Bronchial epithelial cell (primary cell): ENCODE data around the gene TOB1. TPM values are rescaled to one million over a fixed set of nuclear protein-coding genes. Genes with fewer than 3 reads are reported as not detected.

Source experiments
- DNase-seq: peaks from one replicate; pipeline ENCODE4 v3.0.0-alpha.2; 2010; ENCODE audit warnings: low read depth
- FAIRE-seq: peaks from 2 replicates; lab custom pipeline; 2011; peaks lifted over from hg19 to GRCh38; lab: Jason Lieb, UNC
- H3K27me3 ChIP-seq: 2 replicates; pipeline ENCODE4 v1.5.1; 2011; ENCODE audit warnings: low read length; ENCODE audit not compliant: control insufficient read depth, insufficient read depth
- H3K36me3 ChIP-seq: 2 replicates; pipeline ENCODE4 v1.5.1; 2011; ENCODE audit warnings: low read length; ENCODE audit not compliant: control insufficient read depth, insufficient read depth
- H3K4me3 ChIP-seq: 2 replicates; pipeline ENCODE4 v1.5.1; 2011; ENCODE audit warnings: mild to moderate bottlenecking, low read depth, low read length, control low read depth
- total RNA-seq: library from RNA; depleted of rRNA; stranded (reverse); fragments of >200 nt; gene quantifications from 2 replicates; pipeline ENCODE4 v1.2.1, GENCODE V29; 2014
- TF ChIP-seq, protein P1 (sequence below): IDR thresholded peaks from 2 replicates; pipeline ENCODE4 v1.5.1; 2011; ENCODE audit warnings: mild to moderate bottlenecking, moderate library complexity, low read length, control low read depth, inconsistent platforms; ENCODE audit not compliant: insufficient read depth, severe bottlenecking

The TOB1 gene
- total RNA-seq, 1 donor from 2014 or later: 11.6 TPM

DNA sequence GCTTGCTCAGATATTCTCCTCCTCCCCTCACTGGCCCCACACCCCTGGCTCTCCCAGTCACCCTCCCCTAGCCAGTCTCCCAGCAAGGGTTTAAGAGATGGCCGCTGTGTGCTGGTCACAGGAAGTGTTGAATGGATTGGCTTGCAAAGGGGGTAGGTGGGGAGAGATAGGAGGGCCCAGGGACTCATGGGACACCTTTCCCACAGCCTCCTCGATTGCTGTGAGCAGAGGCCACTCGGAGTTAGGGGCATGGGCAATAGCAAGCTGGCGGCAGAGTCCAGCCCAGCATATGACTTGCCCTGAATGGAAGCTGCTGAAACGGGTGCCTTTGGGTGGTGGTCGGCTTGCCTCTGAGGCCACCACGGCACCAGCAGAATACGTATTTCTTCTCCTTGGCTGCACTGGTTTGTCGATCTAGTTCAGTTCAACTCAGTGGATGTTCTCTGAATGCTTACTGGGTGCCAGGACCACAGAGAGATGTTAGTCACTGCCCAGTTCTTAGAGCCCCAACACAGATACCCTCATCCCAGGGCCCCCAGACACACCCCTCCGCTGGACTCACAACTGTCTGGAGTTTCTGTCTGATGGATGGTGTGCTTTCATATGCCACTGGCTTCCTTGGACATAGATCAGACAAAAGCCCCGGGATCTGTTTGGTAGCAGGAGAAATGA is 24.7 kb downstream of the TOB1 start:
- no peaks in the 10 kb centered on the region for H3K27me3 ChIP-seq
- H3K4me3 ChIP-seq: no peak overlapping the region
- DNase-seq: no peak
- TF ChIP-seq, protein P1, sequence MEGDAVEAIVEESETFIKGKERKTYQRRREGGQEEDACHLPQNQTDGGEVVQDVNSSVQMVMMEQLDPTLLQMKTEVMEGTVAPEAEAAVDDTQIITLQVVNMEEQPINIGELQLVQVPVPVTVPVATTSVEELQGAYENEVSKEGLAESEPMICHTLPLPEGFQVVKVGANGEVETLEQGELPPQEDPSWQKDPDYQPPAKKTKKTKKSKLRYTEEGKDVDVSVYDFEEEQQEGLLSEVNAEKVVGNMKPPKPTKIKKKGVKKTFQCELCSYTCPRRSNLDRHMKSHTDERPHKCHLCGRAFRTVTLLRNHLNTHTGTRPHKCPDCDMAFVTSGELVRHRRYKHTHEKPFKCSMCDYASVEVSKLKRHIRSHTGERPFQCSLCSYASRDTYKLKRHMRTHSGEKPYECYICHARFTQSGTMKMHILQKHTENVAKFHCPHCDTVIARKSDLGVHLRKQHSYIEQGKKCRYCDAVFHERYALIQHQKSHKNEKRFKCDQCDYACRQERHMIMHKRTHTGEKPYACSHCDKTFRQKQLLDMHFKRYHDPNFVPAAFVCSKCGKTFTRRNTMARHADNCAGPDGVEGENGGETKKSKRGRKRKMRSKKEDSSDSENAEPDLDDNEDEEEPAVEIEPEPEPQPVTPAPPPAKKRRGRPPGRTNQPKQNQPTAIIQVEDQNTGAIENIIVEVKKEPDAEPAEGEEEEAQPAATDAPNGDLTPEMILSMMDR: no peak
- no peaks in the 10 kb centered on the region for H3K36me3 ChIP-seq
- FAIRE-seq: no peak

DNA sequence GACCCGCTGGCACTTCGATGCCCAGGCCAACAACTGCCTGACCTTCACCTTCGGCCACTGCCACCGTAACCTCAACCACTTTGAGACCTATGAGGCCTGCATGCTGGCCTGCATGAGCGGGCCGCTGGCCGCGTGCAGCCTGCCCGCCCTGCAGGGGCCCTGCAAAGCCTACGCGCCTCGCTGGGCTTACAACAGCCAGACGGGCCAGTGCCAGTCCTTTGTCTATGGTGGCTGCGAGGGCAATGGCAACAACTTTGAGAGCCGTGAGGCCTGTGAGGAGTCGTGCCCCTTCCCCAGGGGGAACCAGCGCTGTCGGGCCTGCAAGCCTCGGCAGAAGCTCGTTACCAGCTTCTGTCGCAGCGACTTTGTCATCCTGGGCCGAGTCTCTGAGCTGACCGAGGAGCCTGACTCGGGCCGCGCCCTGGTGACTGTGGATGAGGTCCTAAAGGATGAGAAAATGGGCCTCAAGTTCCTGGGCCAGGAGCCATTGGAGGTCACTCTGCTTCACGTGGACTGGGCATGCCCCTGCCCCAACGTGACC is 25.8 kb downstream of the TOB1 start:
- no peak overlapping the region for H3K4me3 ChIP-seq
- H3K27me3 ChIP-seq: no peaks in the 10 kb centered on the region
- FAIRE-seq (no peak), DNase-seq (no peak)
- no peaks in the 10 kb centered on the region for H3K36me3 ChIP-seq
- TF ChIP-seq, protein P1: no peak

DNA sequence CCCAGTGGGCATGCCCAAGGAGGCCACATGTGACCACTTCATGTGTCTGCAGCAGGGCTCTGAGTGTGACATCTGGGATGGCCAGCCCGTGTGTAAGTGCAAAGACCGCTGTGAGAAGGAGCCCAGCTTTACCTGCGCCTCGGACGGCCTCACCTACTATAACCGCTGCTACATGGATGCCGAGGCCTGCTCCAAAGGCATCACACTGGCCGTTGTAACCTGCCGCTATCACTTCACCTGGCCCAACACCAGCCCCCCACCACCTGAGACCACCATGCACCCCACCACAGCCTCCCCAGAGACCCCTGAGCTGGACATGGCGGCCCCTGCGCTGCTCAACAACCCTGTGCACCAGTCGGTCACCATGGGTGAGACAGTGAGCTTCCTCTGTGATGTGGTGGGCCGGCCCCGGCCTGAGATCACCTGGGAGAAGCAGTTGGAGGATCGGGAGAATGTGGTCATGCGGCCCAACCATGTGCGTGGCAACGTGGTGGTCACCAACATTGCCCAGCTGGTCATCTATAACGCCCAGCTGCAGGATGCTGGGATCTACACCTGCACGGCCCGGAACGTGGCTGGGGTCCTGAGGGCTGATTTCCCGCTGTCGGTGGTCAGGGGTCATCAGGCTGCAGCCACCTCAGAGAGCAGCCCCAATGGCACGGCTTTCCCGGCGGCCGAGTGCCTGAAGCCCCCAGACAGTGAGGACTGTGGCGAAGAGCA is 26.4 kb downstream of the TOB1 start:
- FAIRE-seq (no peak), DNase-seq (no peak)
- no peaks in the 10 kb centered on the region for H3K36me3 ChIP-seq
- TF ChIP-seq, protein P1: no peak
- H3K4me3 ChIP-seq: no peak overlapping the region
- no peaks in the 10 kb centered on the region for H3K27me3 ChIP-seq

DNA sequence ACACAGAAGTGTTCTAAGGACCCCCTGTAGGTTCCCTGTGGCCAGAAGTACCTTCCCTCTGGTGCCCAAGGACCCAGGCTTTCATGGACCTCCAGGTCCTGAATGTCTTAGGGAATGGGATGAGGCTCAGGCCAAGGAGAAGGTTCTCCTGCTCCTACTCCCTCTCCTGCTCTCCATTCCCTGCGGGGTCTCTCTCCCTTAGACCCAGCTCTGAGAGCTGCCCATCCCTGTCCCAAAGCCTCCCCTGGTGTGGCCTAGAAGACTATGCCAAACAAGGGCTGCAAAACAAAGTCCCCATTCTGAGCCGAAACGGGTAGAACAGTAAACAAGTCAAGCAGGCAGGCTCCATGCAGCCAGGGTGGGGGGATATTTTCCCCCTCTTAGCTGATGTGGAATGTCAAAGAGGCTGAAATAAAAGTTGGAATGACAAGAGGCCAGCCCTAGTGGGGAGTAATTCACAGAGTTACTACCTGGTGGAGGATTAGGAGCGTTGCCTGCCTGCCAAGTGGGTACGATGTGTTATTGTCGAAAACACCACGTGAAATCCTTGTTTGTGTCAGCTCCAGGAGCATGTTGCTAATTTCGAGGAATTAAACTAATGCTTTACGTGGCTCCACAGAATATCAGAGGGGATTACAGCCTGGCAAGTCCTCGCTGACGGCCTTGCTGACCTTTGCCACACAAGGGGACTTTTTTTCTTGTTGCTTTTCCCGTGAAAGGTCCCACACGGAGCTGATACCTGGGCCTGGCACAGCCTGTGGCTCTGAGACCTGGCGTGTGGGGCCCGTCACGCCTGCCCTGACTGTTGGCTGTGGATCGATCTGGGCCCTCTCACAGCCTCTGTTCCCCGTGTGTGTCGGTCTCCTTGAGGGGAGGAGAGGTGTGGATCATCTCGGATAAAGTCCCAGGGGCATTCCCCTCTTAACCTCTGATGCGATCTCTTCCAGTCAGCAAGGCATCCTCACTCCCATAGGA is 27.9 kb downstream of the TOB1 start:
- TF ChIP-seq, protein P1: no peak
- H3K4me3 ChIP-seq: no peak overlapping the region
- FAIRE-seq (no peak), DNase-seq (no peak)
- no peaks in the 10 kb centered on the region for H3K36me3 ChIP-seq
- no peaks in the 10 kb centered on the region for H3K27me3 ChIP-seq

DNA sequence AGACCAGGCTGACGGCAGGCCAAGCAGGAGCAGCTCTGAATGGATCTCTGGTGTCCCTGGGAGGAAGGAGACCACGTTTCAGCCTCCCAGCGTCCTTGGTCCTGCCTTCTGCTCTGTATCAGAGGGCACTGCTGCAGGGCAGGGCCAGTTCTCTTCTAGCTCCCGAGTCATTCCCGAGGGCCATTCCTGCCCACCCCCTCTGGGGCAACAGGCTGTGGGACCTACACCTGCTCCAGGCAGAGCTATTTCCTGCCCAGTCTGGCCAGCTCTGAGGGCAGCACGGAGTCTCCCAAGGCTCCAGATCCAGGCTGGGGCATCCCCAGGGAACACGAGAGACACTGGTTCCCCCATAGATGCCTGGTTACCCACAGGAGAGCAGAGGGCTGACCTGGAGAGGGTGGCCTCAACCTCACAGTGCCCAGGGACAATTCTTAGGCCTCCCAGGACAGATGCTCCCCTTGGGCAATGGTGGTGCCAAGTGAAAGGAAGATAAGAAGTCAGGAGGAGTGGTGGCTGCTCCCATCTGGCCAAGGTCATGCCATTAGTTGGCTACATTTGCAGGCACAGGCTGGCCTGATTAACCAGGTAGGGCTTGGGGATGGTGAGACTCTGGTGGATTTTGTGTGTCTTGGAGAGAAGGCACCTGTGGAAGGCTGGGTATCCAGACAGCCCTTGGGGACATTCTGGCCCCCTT is 28.7 kb downstream of the TOB1 start:
- Histone ChIP-seq H3K36me3 (no peaks in the 10 kb centered on the region), H3K27me3 (no peaks in the 10 kb centered on the region), H3K4me3 (no peak overlapping the region)
- FAIRE-seq: peak; percentile 89
- DNase-seq: no peak
- TF ChIP-seq, protein P1: no peak
